K562 treated with DMSO at 1 percent for 4 hours (cell line): ENCODE measurements around the gene P4HTM. TPM values are rescaled to one million over a fixed set of nuclear protein-coding genes. Genes with fewer than 3 reads are reported as not detected.

Experiments used
- total RNA-seq: library from RNA; unstranded; fragments of 300-600 nt; gene quantifications from 2 replicates; pipeline ENCODE4 v1.2.3, GENCODE V29; 2022; ENCODE audit not compliant: insufficient read depth

P4HTM gene, protein sequence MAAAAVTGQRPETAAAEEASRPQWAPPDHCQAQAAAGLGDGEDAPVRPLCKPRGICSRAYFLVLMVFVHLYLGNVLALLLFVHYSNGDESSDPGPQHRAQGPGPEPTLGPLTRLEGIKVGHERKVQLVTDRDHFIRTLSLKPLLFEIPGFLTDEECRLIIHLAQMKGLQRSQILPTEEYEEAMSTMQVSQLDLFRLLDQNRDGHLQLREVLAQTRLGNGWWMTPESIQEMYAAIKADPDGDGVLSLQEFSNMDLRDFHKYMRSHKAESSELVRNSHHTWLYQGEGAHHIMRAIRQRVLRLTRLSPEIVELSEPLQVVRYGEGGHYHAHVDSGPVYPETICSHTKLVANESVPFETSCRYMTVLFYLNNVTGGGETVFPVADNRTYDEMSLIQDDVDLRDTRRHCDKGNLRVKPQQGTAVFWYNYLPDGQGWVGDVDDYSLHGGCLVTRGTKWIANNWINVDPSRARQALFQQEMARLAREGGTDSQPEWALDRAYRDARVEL
- 0.29 and 0.61 TPM in 2 replicates for total RNA-seq

GRCh38 chr3:48989796-48990635 lies at the start of gene P4HTM:
P4HTM (plus strand) TSS chr3:48990241; CDS start chr3:48990257, 16 bp downstream.

DNA sequence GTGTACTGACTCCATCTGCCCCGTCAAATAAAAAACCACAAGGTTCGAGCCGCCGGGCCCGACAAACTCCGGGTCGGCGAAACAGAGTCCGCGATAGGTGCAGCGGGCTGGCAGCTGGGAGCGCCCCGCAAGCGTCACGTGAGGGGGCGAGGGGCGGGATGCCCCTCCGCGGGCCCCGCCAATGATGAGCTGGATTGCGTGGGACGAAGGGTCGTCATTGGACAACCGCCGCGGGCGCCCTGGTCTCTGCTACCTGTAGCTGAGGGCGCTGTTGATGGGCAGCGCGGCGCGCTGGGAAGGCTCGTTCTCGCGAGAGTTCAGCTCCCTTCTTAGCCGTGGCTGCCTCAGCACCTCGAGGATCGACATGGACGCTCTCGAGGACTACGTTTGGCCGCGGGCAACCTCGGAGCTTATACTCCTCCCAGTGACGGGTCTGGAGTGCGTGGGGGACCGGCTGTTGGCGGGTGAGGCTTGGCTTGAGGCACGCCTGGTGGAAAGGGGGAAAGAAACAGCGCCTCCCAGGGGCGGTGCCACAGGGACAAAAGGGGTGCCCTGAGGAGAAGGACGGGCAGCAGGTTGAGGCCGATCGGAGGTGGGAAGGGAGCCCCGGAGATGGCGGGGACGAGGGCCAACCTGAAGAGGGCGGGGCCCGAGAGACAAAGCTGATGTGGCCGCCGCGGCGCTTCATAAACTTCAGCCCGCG lies 17.2 kb downstream of the P4HTM start, which contains the start of gene WDR6:
TSS of gene WDR6 (plus strand) at position 324 of the 703 bp plus-strand sequence. CDS start at position 365, 41 bp downstream.

DNA sequence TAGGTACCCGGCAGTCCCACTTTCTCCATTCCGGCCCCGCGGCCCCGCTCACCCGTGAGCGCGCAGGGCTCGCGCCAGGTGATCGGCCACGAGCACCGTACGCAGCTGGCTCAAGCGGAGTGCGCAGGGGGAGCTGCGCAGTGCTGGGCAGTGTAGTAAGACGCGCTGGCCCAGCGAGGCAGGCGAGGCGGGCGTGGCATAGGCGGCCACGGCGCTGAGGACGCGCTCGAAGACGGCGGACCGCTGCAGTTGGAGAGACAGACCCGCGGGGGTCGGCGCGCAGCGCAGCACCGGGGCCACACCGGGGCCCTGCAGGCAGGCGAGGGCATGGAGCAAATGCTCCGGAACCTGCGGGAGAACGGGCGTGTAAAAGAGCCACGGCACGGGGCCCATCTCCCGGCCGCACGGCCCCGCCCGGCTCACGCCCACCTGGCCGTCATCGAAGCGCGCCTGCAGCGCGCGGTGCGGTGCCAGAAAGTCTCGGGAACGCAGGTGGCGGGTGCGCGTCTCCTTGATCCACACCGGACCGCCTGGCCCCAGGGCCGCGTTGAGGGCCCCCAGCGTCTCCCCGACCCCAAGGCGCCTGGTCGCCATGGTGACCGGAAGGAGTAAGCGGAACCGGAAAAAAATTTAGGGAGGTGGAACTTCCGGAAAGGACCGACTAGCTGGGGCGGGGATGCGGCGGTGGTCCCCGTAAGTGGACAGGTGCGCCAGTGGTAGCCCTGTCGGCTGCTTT lies 28.1 kb downstream of the P4HTM start, which contains the start of gene DALRD3:
TSS of gene DALRD3 (minus strand) at position 610 of the 736 bp plus-strand sequence. CDS start at position 594, 16 bp downstream.

DNA sequence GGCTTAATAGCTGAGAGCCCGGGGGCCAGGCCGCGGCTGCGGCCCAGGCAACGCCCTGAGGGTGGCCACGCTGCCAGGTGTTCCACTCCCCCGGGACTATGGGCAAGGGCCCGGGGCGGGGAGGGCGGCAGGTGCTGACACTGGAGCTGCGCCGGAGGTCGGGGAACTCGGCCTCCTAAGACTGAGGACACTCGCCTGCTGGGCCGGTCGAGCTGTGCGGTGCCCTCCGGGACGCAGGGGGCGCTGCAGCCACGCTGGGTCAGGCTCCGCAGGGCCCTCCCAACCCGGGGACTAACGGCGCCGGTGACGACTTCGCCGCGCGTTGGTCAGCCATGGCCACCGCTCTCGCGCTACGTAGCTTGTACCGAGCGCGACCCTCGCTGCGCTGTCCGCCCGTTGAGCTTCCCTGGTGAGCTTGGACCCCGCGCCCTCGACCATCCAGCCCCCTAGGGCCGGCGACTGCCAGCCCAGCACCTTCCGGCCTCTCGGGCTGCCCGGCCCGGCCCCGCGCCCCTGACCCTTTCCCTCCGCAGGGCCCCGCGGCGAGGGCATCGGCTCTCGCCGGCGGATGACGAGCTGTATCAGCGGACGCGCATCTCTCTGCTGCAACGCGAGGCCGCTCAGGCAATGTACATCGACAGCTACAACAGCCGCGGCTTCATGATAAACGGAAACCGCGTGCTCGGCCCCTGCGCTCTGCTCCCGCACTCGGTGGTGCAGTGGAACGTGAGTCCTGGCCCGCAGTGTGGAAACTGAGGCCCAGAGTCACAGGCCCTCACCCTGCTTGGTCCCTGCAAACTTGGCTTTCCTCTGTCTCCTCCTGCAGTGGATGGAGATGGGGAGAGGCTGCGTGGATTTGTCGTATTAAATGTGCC lies 32.0 kb downstream of the P4HTM start, which contains the start of gene NDUFAF3:
TSS of gene NDUFAF3 (plus strand) at position 309 of the 875 bp plus-strand sequence. CDS start at position 333, 24 bp downstream.

GRCh38 chr3:49028673-49029562 lies 38.9 kb downstream of the P4HTM start, which contains the start of gene IMPDH2:
IMPDH2 (minus strand) TSS chr3:49029398; CDS start chr3:49029350, 48 bp downstream.

Other genes with a start within 250 kb of the P4HTM start
- gene PRKAR2A, start 142.4 kb upstream of the P4HTM start, total RNA-seq = 52.0 and 68.7 TPM in 2 replicates
- gene SLC25A20, start 91.4 kb upstream of the P4HTM start, total RNA-seq = 12.9 and 15.3 TPM in 2 replicates
- gene ARIH2, start 71.4 kb upstream of the P4HTM start, total RNA-seq = 56.2 and 77.4 TPM in 2 replicates
- 54.0 and 145 TPM in 2 replicates for gene WDR6, start 17.1 kb downstream of the P4HTM start, total RNA-seq
- 14.4 and 18.0 TPM in 2 replicates for gene DALRD3, start 28.3 kb downstream of the P4HTM start, total RNA-seq
- gene NDUFAF3, start 31.9 kb downstream of the P4HTM start, total RNA-seq = 28.5 and 36.3 TPM in 2 replicates
- 254 TPM in 2 replicates for gene IMPDH2, start 39.2 kb downstream of the P4HTM start, total RNA-seq
- 29.8 and 45.8 TPM in 2 replicates for gene QRICH1, start 103.8 kb downstream of the P4HTM start, total RNA-seq
- 479 and 501 TPM in 2 replicates for gene QARS1, start 114.5 kb downstream of the P4HTM start, total RNA-seq
- 36.5 and 46.3 TPM in 2 replicates for gene USP19, start 130.6 kb downstream of the P4HTM start, total RNA-seq
- gene LAMB2, start 142.8 kb downstream of the P4HTM start, total RNA-seq = 29.5 and 47.0 TPM in 2 replicates
- gene CCDC71, start 176.1 kb downstream of the P4HTM start, total RNA-seq = 3.4 and 3.5 TPM in 2 replicates
- 33.6 and 44.1 TPM in 2 replicates for gene KLHDC8B, start 181.4 kb downstream of the P4HTM start, total RNA-seq